ENCODE measurements around the gene SNRNP40. TPM values are rescaled to one million over a fixed set of nuclear protein-coding genes. Genes with fewer than 3 reads are reported as not detected.

Gene SNRNP40
- total RNA-seq, 2 experiments from 2014 or later: 99.9 to 190 TPM

- intact Hi-C loops (cut with micrococcal nuclease; ENCODE audit: unreplicated experiment): no loop called here
- CTCF ChIA-PET (ENCODE audit: unreplicated experiment): no interaction called here
- TF ChIP-seq CTCF (conservative IDR thresholded peaks at IDR 0.05; ENCODE audit: low read length) (no peak), EZH2phosphoT487 (IDR thresholded peaks at IDR 0.05; ENCODE audit: borderline replicate concordance, low read depth, low read length) (no peak)
- POLR2A ChIA-PET: interaction anchor here (1.3 kb wide), 1 partner anchor 72 kb away, joined by 4 read pairs; no protein-coding TSS in a partner anchor
- Histone ChIP-seq H3K9me2 (ENCODE audit: insufficient read depth, low read length) (no peaks in the 10 kb centered on the region), H3K79me2 (ENCODE audit: insufficient read depth, low read depth, low read length) (no peaks in the 10 kb centered on the region), H3K4me3 (ENCODE audit: low read depth, low read length, poor library complexity, severe bottlenecking) (no peak overlapping the region), H3K27ac (ENCODE audit: low read depth, low read length, poor library complexity, severe bottlenecking) (no peak overlapping the region), H2AFZ (ENCODE audit: low read length) (no peak overlapping the region), H3K4me1 (ENCODE audit: insufficient read depth, low read length, poor library complexity, severe bottlenecking) (no peaks in the 10 kb centered on the region), H3K4me2 (ENCODE audit: low read length) (no peak overlapping the region), H3K9me3 (ENCODE audit: low read length) (no peaks in the 10 kb centered on the region), H3K36me3 (ENCODE audit: insufficient read depth, low read length) (no peaks in the 10 kb centered on the region), H4K20me1 (ENCODE audit: insufficient read depth, low read length) (no peaks in the 10 kb centered on the region)
- no TSS peak for BruUV-seq (replicated peaks)
- no peak for DNase-seq (ENCODE audit: low spot score)
Observed at GRCh38 chr1:31234870-31235269, 61.7 kb downstream of the SNRNP40 start.

GRCh38 chr1:31234123-31234708, 62.4 kb downstream of the SNRNP40 start:
- no peaks in the 10 kb centered on the region for H3K79me2 ChIP-seq (ENCODE audit: insufficient read depth, low read depth, low read length)
- no peaks in the 10 kb centered on the region for H3K9me3 ChIP-seq (ENCODE audit: low read length)
- no peak for DNase-seq (ENCODE audit: low spot score)
- no peak overlapping the region for H2AFZ ChIP-seq (ENCODE audit: low read length)
- intact Hi-C loops (cut with micrococcal nuclease; ENCODE audit: unreplicated experiment): no loop called here
- POLR2A ChIA-PET: interaction anchor here (1.3 kb wide), 1 partner anchor 73 kb away, joined by 4 read pairs; no protein-coding TSS in a partner anchor
- H3K36me3 ChIP-seq (ENCODE audit: insufficient read depth, low read length): no peaks in the 10 kb centered on the region
- no peak overlapping the region for H3K4me3 ChIP-seq (ENCODE audit: low read depth, low read length, poor library complexity, severe bottlenecking)
- H3K9me2 ChIP-seq (ENCODE audit: insufficient read depth, low read length): no peaks in the 10 kb centered on the region
- no peaks in the 10 kb centered on the region for H4K20me1 ChIP-seq (ENCODE audit: insufficient read depth, low read length)
- no peak overlapping the region for H3K4me2 ChIP-seq (ENCODE audit: low read length)
- H3K4me1 ChIP-seq (ENCODE audit: insufficient read depth, low read length, poor library complexity, severe bottlenecking): no peaks in the 10 kb centered on the region
- CTCF ChIA-PET (ENCODE audit: unreplicated experiment): no interaction called here
- H3K27ac ChIP-seq (ENCODE audit: low read depth, low read length, poor library complexity, severe bottlenecking): no peak overlapping the region
- no peak for TF ChIP-seq CTCF (conservative IDR thresholded peaks at IDR 0.05; ENCODE audit: low read length)
- TF ChIP-seq EZH2phosphoT487 (IDR thresholded peaks at IDR 0.05; ENCODE audit: borderline replicate concordance, low read depth, low read length): no peak
- BruUV-seq (replicated peaks): no TSS peak

- H2AFZ ChIP-seq (ENCODE audit: low read length): no peak overlapping the region
- H3K9me2 ChIP-seq (ENCODE audit: insufficient read depth, low read length): no peaks in the 10 kb centered on the region
- no peaks in the 10 kb centered on the region for H3K9me3 ChIP-seq (ENCODE audit: low read length)
- H3K36me3 ChIP-seq (ENCODE audit: insufficient read depth, low read length): no peaks in the 10 kb centered on the region
- no peak for TF ChIP-seq CTCF (conservative IDR thresholded peaks at IDR 0.05; ENCODE audit: low read length)
- no peaks in the 10 kb centered on the region for H4K20me1 ChIP-seq (ENCODE audit: insufficient read depth, low read length)
- H3K4me1 ChIP-seq (ENCODE audit: insufficient read depth, low read length, poor library complexity, severe bottlenecking): no peaks in the 10 kb centered on the region
- H3K4me2 ChIP-seq (ENCODE audit: low read length): no peak overlapping the region
- BruUV-seq (replicated peaks): no TSS peak
- H3K4me3 ChIP-seq (ENCODE audit: low read depth, low read length, poor library complexity, severe bottlenecking): no peak overlapping the region
- no peaks in the 10 kb centered on the region for H3K79me2 ChIP-seq (ENCODE audit: insufficient read depth, low read depth, low read length)
- ChIA-PET CTCF (ENCODE audit: unreplicated experiment) (no interaction called here), POLR2A (no interaction called here)
- no peak for DNase-seq (ENCODE audit: low spot score)
- intact Hi-C loops (cut with micrococcal nuclease; ENCODE audit: unreplicated experiment): no loop called here
- H3K27ac ChIP-seq (ENCODE audit: low read depth, low read length, poor library complexity, severe bottlenecking): no peak overlapping the region
Observed at GRCh38 chr1:31232689-31233088, 63.9 kb downstream of the SNRNP40 start.

Data from OCI-LY7 (cell line).